Stimulated activated CD8-positive, alpha-beta memory T cell treated with anti-CD3 and anti-CD28 coated beads, Interleukin-12 subunit alpha, Interleukin-12 subunit beta, amount 100 ng/mL, for 24 hours (primary cell): Measurements from ENCODE around the gene STRBP.
"Not testable (repeated sequence)": the region's sequence is repeated elsewhere in the genome, so short reads cannot be mapped to it uniquely, and the experiment has no call there.

Experiments
- DNase-seq: peaks from one replicate; pipeline ENCODE4 v3.0.0-alpha.2; 2020; ENCODE audit errors: extremely low read depth

Gene STRBP

GRCh38 chr9:123191680-123192079, 76.7 kb downstream of the STRBP start:
- no peak for DNase-seq

GRCh38 chr9:123191260-123191659, 77.1 kb downstream of the STRBP start:
- DNase-seq, result no peak

- DNase-seq, result no peak
Measured at GRCh38 chr9:123187131-123187530, 81.3 kb downstream of the STRBP start.

- DNase-seq, result not testable (repeated sequence)
Measured at GRCh38 chr9:123186029-123186428, 82.4 kb downstream of the STRBP start.

GRCh38 chr9:123176949-123177348, 91.4 kb downstream of the STRBP start:
- no peak for DNase-seq

GRCh38 chr9:123175854-123176629, 92.3 kb downstream of the STRBP start:
- no peak for DNase-seq

- DNase-seq, result no peak
Measured at GRCh38 chr9:123174887-123175518, 93.4 kb downstream of the STRBP start.

GRCh38 chr9:123174079-123174478, 94.3 kb downstream of the STRBP start:
- DNase-seq, result no peak

GRCh38 chr9:123169926-123170325, 98.5 kb downstream of the STRBP start:
- DNase-seq, result no peak

- DNase-seq, result no peak
Measured at GRCh38 chr9:123168586-123168985, 99.8 kb downstream of the STRBP start.

- DNase-seq, result no peak
Measured at GRCh38 chr9:123167474-123167873, 100.9 kb downstream of the STRBP start.

- no peak for DNase-seq
Measured at GRCh38 chr9:123165813-123166212, 102.6 kb downstream of the STRBP start.

GRCh38 chr9:123164285-123164684, 104.1 kb downstream of the STRBP start:
- DNase-seq, result no peak

GRCh38 chr9:123162791-123163345, 105.5 kb downstream of the STRBP start:
- no peak for DNase-seq

- DNase-seq, result no peak
Measured at GRCh38 chr9:123162360-123162759, 106.0 kb downstream of the STRBP start.

- no peak for DNase-seq
Measured at GRCh38 chr9:123157221-123157620, 111.2 kb downstream of the STRBP start.

GRCh38 chr9:123150708-123151503, 117.5 kb downstream of the STRBP start:
- DNase-seq, result no peak

- no peak for DNase-seq
Measured at GRCh38 chr9:123149067-123149466, 119.3 kb downstream of the STRBP start.

GRCh38 chr9:123138163-123138562, 130.2 kb downstream of the STRBP start:
- DNase-seq, result no peak

- DNase-seq, result no peak
Measured at GRCh38 chr9:123135430-123135829, 133.0 kb downstream of the STRBP start.

GRCh38 chr9:123132696-123133095, 135.7 kb downstream of the STRBP start:
- DNase-seq, result no peak

GRCh38 chr9:123131993-123132392, 136.4 kb downstream of the STRBP start:
- no peak for DNase-seq
